HEK293 (cell line): ENCODE results near the gene CTSA.

Experiments
- HOXD13 ChIP-seq: sonication (generic); formaldehyde crosslinking; IDR thresholded peaks from 2 replicates; pipeline ENCODE4 v1.8.0; 2022; ENCODE audit warnings: missing genetic modification reagents, borderline replicate concordance
- MYNN ChIP-seq: fragments of 450-650 bp; formaldehyde crosslinking; IDR thresholded peaks from 2 replicates; pipeline ENCODE4 v1.5.1; 2016; ENCODE audit warnings: missing biosample characterization, missing genetic modification characterization, borderline replicate concordance
- REPIN1 ChIP-seq: fragments of 450-650 bp; formaldehyde crosslinking; IDR thresholded peaks from 2 replicates; pipeline ENCODE4 v1.5.1; 2017; ENCODE audit warnings: missing biosample characterization, missing genetic modification characterization, low read depth
- SCRT2 ChIP-seq: fragments of 450-650 bp; formaldehyde crosslinking; IDR thresholded peaks from 2 replicates; pipeline ENCODE4 v1.5.1; 2016; ENCODE audit warnings: missing biosample characterization, missing genetic modification characterization
- TRIM28 ChIP-seq: IDR thresholded peaks from 2 replicates; pipeline ENCODE4 v1.6.1; 2011; ENCODE audit warnings: low read length, control low read depth, borderline replicate concordance
- YY2 ChIP-seq: fragments of 450-650 bp; formaldehyde crosslinking; IDR thresholded peaks from 2 replicates; pipeline ENCODE4 v1.5.1; 2016; ENCODE audit warnings: missing biosample characterization, missing genetic modification characterization
- ZBTB21 ChIP-seq: fragments of 450-650 bp; formaldehyde crosslinking; IDR thresholded peaks from 2 replicates; pipeline ENCODE4 v1.5.1; 2017; ENCODE audit warnings: missing biosample characterization, missing genetic modification characterization
- ZNF121 ChIP-seq: fragments of 450-650 bp; formaldehyde crosslinking; IDR thresholded peaks from 2 replicates; pipeline ENCODE4 v1.5.1; 2016; ENCODE audit warnings: missing biosample characterization, missing genetic modification characterization
- ZNF133 ChIP-seq: fragments of 450-650 bp; formaldehyde crosslinking; IDR thresholded peaks from 2 replicates; pipeline ENCODE4 v1.5.1; 2016; ENCODE audit warnings: missing biosample characterization, missing genetic modification characterization
- ZNF155 ChIP-seq: fragments of 450-650 bp; formaldehyde crosslinking; IDR thresholded peaks from 2 replicates; pipeline ENCODE4 v1.5.1; 2016; ENCODE audit warnings: missing biosample characterization, missing genetic modification characterization
- ZNF169 ChIP-seq: fragments of 450-650 bp; formaldehyde crosslinking; IDR thresholded peaks from 2 replicates; pipeline ENCODE4 v1.5.1; 2016; ENCODE audit warnings: missing biosample characterization, missing genetic modification characterization
- ZNF211 ChIP-seq: fragments of 450-650 bp; formaldehyde crosslinking; IDR thresholded peaks from 2 replicates; pipeline ENCODE4 v1.5.1; 2016; ENCODE audit warnings: low read depth, missing biosample characterization, missing genetic modification characterization
- ZNF239 ChIP-seq: fragments of 450-650 bp; formaldehyde crosslinking; IDR thresholded peaks from 2 replicates; pipeline ENCODE4 v1.5.1; 2016; ENCODE audit warnings: missing biosample characterization, missing genetic modification characterization
- ZNF311 ChIP-seq: fragments of 450-650 bp; formaldehyde crosslinking; IDR thresholded peaks from 2 replicates; pipeline ENCODE4 v1.5.1; 2017; ENCODE audit warnings: missing biosample characterization, missing genetic modification characterization, borderline replicate concordance
- ZNF324 ChIP-seq: fragments of 450-650 bp; formaldehyde crosslinking; IDR thresholded peaks from 2 replicates; pipeline ENCODE4 v1.5.1; 2016; ENCODE audit warnings: missing biosample characterization, missing genetic modification characterization
- ZNF335 ChIP-seq: fragments of 450-650 bp; formaldehyde crosslinking; conservative IDR thresholded peaks from 2 replicates; pipeline ENCODE4 v1.5.1; 2016; ENCODE audit warnings: missing biosample characterization, missing genetic modification characterization
- ZNF366 ChIP-seq: fragments of 450-650 bp; formaldehyde crosslinking; conservative IDR thresholded peaks from 2 replicates; pipeline ENCODE4 v1.5.1; 2016; ENCODE audit warnings: missing biosample characterization, missing genetic modification characterization
- ZNF394 ChIP-seq: fragments of 450-650 bp; formaldehyde crosslinking; IDR thresholded peaks from 2 replicates; pipeline ENCODE4 v1.5.1; 2016; ENCODE audit warnings: missing biosample characterization, missing genetic modification characterization, mild to moderate bottlenecking, moderate library complexity, borderline replicate concordance
- ZNF560 ChIP-seq: fragments of 450-650 bp; formaldehyde crosslinking; IDR thresholded peaks from 2 replicates; pipeline ENCODE4 v1.5.1; 2017; ENCODE audit warnings: missing biosample characterization, missing genetic modification characterization, borderline replicate concordance
- ZNF561 ChIP-seq: fragments of 450-650 bp; IDR thresholded peaks from 2 replicates; pipeline ENCODE4 v1.5.1; 2018; ENCODE audit warnings: missing biosample characterization, missing genetic modification characterization, borderline replicate concordance
- ZNF600 ChIP-seq: fragments of 450-650 bp; formaldehyde crosslinking; IDR thresholded peaks from 2 replicates; pipeline ENCODE4 v1.5.1; 2016; ENCODE audit warnings: missing biosample characterization, missing genetic modification characterization
- ZNF621 ChIP-seq: fragments of 450-650 bp; formaldehyde crosslinking; IDR thresholded peaks from 2 replicates; pipeline ENCODE4 v1.5.1; 2017; ENCODE audit warnings: missing biosample characterization, missing genetic modification characterization
- ZNF626 ChIP-seq: fragments of 450-650 bp; sonication (Bioruptor Pico); formaldehyde crosslinking; IDR thresholded peaks from 2 replicates; pipeline ENCODE4 v1.5.1; 2018; ENCODE audit warnings: missing biosample characterization, missing genetic modification characterization, inconsistent platforms
- ZNF660 ChIP-seq: fragments of 450-650 bp; IDR thresholded peaks from 2 replicates; pipeline ENCODE4 v1.5.1; 2018; ENCODE audit warnings: missing biosample characterization, mild to moderate bottlenecking, missing genetic modification characterization
- ZNF664 ChIP-seq: fragments of 450-650 bp; formaldehyde crosslinking; IDR thresholded peaks from 2 replicates; pipeline ENCODE4 v1.5.1; 2016; ENCODE audit warnings: missing biosample characterization, missing genetic modification characterization
- ZNF777 ChIP-seq: fragments of 450-650 bp; formaldehyde crosslinking; IDR thresholded peaks from 2 replicates; pipeline ENCODE4 v1.5.1; 2017; ENCODE audit warnings: missing biosample characterization, missing genetic modification characterization, borderline replicate concordance
- ZSCAN23 ChIP-seq: fragments of 450-650 bp; formaldehyde crosslinking; IDR thresholded peaks from 2 replicates; pipeline ENCODE4 v1.5.1; 2016; ENCODE audit warnings: missing biosample characterization, missing genetic modification characterization
- TF ChIP-seq, protein P1 (sequence below): fragments of 450-650 bp; formaldehyde crosslinking; IDR thresholded peaks from 2 replicates; pipeline ENCODE4 v1.5.1; 2017; ENCODE audit warnings: missing biosample characterization, missing genetic modification characterization
- TF ChIP-seq, protein P2 (sequence below): fragments of 450-650 bp; formaldehyde crosslinking; IDR thresholded peaks from 2 replicates; pipeline ENCODE4 v1.5.1; 2016; ENCODE audit warnings: missing biosample characterization, missing genetic modification characterization
- TF ChIP-seq, protein P3 (sequence below): fragments of 450-650 bp; formaldehyde crosslinking; IDR thresholded peaks from 2 replicates; pipeline ENCODE4 v1.5.1; 2016; ENCODE audit warnings: missing biosample characterization, missing genetic modification characterization
- TF ChIP-seq, protein P4 (sequence below): fragments of 450-650 bp; formaldehyde crosslinking; IDR thresholded peaks from 2 replicates; pipeline ENCODE4 v1.5.1; 2016; ENCODE audit warnings: missing biosample characterization, missing genetic modification characterization
- TF ChIP-seq, protein P5 (sequence below): sonication (generic); formaldehyde crosslinking; IDR thresholded peaks from 2 replicates; pipeline ENCODE4 v1.8.1; 2022; ENCODE audit warnings: mild to moderate bottlenecking, moderate library complexity, missing genetic modification reagents

CTSA gene

DNA sequence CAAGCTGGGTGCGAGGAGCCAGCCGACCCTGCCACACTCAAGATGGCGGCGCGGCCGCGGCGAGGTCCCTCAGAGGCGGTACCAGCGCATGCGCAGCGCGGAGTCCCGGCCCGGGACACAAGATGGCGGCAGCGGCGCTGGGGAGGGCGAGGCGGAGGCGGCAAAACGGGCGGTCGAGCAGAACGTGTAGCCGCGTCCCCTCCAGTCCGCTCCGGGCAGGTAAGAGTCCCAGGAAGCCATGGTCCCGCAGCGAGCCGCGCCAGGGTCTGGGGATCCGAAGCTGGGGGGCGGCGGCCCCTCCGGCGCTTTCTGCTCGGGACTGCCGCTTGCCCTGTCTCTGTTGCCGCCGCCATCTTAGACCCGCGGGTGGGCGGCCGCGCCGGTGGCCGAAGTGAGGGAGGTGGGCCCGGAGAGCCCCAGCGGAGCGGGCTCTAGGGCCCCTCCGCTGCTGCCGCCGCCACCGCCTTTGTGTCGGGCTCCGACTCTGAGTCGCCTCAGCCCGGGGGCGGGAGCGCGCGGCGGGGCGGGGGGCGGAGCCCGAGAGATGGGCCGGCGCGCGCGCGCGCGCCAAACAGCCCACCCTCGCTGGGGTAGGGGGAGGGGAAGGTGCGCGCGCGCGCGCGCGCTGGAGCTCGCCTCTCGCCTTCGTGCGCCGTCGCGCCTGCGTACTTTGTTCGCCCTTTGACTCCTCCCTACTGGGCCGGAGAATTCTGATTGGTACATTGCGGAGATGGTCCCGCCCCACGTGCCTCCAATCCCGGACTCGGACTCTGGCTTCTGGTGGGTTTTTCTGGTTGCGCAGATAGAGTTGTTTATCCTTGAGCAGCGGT is 43.7 kb downstream of the CTSA start, which contains the start of gene PCIF1 (continued):
- no peak for TF ChIP-seq ZNF560 (tag by site-specific recombination)
- peak; percentile 78 for TF ChIP-seq ZNF660 (tag by site-specific recombination)
- TF ChIP-seq, protein P1, sequence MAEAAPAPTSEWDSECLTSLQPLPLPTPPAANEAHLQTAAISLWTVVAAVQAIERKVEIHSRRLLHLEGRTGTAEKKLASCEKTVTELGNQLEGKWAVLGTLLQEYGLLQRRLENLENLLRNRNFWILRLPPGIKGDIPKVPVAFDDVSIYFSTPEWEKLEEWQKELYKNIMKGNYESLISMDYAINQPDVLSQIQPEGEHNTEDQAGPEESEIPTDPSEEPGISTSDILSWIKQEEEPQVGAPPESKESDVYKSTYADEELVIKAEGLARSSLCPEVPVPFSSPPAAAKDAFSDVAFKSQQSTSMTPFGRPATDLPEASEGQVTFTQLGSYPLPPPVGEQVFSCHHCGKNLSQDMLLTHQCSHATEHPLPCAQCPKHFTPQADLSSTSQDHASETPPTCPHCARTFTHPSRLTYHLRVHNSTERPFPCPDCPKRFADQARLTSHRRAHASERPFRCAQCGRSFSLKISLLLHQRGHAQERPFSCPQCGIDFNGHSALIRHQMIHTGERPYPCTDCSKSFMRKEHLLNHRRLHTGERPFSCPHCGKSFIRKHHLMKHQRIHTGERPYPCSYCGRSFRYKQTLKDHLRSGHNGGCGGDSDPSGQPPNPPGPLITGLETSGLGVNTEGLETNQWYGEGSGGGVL (tag by site-specific recombination) = no peak
- TF ChIP-seq ZNF155 (tag by site-specific recombination) = no peak
- TF ChIP-seq ZNF366 (tag by site-specific recombination) = no peak
- TF ChIP-seq ZNF777 (tag by site-specific recombination) = no peak
- TF ChIP-seq SCRT2 (tag by site-specific recombination) = no peak
- no peak for TF ChIP-seq HOXD13 (CRISPR knock-in tag)
- TF ChIP-seq ZNF664 (tag by site-specific recombination) = no peak
- TF ChIP-seq ZNF324 (tag by site-specific recombination) = peak; percentile 95
- TF ChIP-seq ZNF133 (tag by site-specific recombination) = no peak
- peak; percentile 24; the same call in 1 of the 2 replicates for TF ChIP-seq MYNN (tag by site-specific recombination)
- TF ChIP-seq, protein P2, sequence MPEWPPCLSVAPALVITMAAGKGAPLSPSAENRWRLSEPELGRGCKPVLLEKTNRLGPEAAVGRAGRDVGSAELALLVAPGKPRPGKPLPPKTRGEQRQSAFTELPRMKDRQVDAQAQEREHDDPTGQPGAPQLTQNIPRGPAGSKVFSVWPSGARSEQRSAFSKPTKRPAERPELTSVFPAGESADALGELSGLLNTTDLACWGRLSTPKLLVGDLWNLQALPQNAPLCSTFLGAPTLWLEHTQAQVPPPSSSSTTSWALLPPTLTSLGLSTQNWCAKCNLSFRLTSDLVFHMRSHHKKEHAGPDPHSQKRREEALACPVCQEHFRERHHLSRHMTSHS (tag by site-specific recombination) = no peak
- TF ChIP-seq TRIM28 = no peak
- 0 out of 2 replicates have a peak, but pooled peaks have one; percentile 8 for TF ChIP-seq ZBTB21
- TF ChIP-seq, protein P3, sequence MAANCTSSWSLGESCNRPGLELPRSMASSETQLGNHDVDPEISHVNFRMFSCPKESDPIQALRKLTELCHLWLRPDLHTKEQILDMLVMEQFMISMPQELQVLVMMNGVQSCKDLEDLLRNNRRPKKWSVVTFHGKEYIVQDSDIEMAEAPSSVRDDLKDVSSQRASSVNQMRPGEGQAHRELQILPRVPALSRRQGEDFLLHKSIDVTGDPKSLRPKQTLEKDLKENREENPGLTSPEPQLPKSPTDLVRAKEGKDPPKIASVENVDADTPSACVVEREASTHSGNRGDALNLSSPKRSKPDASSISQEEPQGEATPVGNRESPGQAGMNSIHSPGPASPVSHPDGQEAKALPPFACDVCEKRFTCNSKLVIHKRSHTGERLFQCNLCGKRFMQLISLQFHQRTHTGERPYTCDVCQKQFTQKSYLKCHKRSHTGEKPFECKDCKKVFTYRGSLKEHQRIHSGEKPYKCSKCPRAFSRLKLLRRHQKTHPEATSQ (tag by site-specific recombination) = peak; percentile 92
- 0 out of 2 replicates have a peak, but pooled peaks have one; percentile 38 for TF ChIP-seq REPIN1 (tag by site-specific recombination)
- TF ChIP-seq ZNF561 (tag by site-specific recombination) = no peak; the same call in 1 of the 2 replicates
- TF ChIP-seq YY2 (tag by site-specific recombination) = peak; percentile 100
- no peak for TF ChIP-seq ZNF626 (tag by site-specific recombination)
- TF ChIP-seq ZNF621 (tag by site-specific recombination) = no peak
- TF ChIP-seq, protein P4, sequence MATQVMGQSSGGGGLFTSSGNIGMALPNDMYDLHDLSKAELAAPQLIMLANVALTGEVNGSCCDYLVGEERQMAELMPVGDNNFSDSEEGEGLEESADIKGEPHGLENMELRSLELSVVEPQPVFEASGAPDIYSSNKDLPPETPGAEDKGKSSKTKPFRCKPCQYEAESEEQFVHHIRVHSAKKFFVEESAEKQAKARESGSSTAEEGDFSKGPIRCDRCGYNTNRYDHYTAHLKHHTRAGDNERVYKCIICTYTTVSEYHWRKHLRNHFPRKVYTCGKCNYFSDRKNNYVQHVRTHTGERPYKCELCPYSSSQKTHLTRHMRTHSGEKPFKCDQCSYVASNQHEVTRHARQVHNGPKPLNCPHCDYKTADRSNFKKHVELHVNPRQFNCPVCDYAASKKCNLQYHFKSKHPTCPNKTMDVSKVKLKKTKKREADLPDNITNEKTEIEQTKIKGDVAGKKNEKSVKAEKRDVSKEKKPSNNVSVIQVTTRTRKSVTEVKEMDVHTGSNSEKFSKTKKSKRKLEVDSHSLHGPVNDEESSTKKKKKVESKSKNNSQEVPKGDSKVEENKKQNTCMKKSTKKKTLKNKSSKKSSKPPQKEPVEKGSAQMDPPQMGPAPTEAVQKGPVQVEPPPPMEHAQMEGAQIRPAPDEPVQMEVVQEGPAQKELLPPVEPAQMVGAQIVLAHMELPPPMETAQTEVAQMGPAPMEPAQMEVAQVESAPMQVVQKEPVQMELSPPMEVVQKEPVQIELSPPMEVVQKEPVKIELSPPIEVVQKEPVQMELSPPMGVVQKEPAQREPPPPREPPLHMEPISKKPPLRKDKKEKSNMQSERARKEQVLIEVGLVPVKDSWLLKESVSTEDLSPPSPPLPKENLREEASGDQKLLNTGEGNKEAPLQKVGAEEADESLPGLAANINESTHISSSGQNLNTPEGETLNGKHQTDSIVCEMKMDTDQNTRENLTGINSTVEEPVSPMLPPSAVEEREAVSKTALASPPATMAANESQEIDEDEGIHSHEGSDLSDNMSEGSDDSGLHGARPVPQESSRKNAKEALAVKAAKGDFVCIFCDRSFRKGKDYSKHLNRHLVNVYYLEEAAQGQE (tag by site-specific recombination) = peak; percentile 66
- TF ChIP-seq ZNF121 (tag by site-specific recombination) = 0 out of 2 replicates have a peak, but pooled peaks have one; percentile 11
- no peak for TF ChIP-seq ZNF211 (tag by site-specific recombination)
- peak; percentile 67 for TF ChIP-seq ZNF600 (tag by site-specific recombination)
- TF ChIP-seq, protein P5, sequence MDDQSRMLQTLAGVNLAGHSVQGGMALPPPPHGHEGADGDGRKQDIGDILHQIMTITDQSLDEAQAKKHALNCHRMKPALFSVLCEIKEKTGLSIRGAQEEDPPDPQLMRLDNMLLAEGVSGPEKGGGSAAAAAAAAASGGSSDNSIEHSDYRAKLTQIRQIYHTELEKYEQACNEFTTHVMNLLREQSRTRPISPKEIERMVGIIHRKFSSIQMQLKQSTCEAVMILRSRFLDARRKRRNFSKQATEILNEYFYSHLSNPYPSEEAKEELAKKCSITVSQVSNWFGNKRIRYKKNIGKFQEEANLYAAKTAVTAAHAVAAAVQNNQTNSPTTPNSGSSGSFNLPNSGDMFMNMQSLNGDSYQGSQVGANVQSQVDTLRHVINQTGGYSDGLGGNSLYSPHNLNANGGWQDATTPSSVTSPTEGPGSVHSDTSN (CRISPR knock-in tag) = peak; percentile 39; the same call in 1 of the 2 replicates
- TF ChIP-seq ZNF311 (tag by site-specific recombination) = no peak
- TF ChIP-seq ZNF335 (tag by site-specific recombination) = no peak
- TF ChIP-seq ZNF239 (tag by site-specific recombination) = 0 out of 2 replicates have a peak, but pooled peaks have one; percentile 23
- TF ChIP-seq ZSCAN23 = no peak
- peak; percentile 64; the same call in 1 of the 2 replicates for TF ChIP-seq ZNF169
- TF ChIP-seq ZNF394 = peak; percentile 68
